GM21367 (cell line): Measurements from ENCODE around the gene NUP50.

Experiments
- ATAC-seq: cut with Tn5 transposase; IDR thresholded peaks from one replicate; pipeline ENCODE4 v1.9.1; 2021; ENCODE audit not compliant: unreplicated experiment

The NUP50 gene

DNA sequence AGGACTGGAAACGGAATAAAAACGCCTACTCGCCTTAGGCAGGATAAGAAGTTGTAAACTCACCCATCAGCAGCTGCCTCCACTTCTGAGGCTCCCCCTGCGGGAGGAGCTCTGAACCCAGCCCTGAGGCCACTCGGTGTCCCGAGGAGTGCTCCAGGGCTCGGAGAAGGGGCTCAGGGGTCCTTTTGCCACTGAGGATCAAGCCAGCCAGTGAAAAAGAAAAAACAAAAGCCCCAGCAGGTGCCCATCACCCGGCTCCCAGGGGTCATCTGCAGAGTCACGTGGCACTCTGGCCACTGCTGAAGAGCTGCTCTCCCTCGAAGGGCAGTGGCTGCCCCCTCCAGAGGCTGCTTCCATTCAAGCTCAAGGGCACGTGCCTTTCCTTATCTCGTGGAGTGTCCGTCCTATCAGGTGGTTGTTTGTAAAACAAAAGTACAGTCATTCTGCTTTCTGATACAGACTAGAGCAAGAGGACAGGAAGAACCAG is 29.0 kb downstream of the NUP50 start:
- ATAC-seq: no peak

DNA sequence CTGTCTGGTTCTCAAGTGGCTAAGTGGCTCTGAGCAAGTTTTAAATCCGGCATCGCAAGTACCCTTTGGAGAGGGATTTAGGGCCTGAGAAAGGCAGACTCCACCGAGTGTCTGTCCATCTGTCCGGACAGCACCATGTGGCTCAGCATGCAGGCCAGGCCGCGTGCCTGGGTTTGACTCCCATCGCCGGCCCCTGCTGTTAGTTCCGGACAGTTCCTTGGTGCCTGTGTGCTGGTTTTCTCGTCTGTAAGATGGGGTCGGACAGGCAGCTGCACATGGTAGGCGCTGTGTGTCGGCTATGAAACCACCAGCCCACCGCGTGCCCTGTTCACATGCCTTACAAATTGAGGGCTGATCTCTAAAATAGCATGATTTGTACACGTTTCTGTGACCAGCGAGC is 31.0 kb downstream of the NUP50 start:
- ATAC-seq: no peak

DNA sequence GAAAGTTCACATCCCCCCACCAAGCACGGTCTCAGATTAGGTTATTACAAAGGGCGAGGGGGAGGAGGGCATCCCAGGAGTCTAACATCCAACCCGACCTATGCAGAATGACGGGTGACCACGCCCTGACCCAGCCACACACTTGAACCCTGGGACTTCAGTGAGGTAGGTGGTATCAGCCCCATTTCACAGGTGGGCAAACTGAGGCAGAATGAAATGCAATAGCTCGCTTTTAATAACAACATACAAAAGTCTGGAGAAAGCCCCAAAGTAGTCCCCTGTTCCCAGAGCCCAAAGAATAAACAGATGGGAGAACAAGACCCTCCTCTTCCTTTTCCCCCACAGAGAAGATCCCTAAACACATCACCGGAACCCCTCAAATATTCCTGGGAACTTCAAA is 31.9 kb downstream of the NUP50 start:
- no peak for ATAC-seq

DNA sequence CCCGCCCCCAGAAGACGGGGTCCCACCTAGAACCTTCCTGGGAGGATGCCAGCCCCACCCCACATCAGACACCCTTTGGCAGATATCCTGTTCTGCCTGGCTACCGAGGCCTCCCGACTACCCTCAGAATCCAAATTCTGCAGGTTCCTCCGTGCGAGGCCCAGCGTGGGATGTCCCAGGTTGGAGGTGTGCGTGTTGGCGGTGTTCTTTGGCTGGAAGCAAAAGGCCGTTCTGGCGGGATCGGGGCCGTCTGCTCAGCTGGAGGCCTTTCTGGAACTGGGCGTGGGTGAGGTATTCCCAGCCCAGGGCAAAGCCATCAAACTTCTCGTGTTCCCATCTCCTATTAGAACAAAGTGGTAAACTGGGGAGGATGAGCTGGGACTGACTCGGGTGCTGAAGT is 32.6 kb downstream of the NUP50 start:
- no peak for ATAC-seq

DNA sequence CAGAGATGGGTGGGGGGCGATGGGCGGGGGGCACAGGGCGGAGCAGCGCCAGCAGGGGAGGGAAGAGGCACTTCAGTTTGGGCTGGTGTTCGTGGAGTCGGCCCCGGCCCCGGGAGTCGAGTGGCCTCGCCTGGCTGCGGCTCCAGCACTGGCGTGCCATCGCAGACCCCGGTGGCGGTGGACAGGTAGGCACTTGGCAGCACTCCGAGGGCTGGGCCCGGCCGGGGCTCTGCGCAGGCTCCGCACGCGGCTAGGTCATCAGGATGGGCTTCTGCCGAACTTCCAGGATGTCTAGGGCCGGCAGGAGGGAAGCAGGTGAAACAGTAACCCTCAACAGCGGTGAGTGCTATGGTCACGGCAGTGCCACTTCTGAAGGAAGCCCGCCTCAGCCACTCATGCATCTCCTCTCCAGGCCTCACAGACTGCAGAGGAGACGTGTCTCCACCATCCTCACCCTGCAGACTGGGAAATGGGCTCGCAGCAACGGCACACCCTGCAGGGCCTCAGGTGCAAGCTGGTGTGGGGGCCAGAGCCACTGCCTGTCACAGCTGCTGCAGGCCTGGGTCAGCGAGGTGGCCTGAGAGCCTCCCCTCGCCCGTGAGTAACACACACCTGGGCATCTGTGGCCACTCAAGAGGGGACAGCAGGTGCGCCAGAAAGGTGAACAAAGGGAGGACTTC is 33.3 kb downstream of the NUP50 start:
- ATAC-seq: no peak

DNA sequence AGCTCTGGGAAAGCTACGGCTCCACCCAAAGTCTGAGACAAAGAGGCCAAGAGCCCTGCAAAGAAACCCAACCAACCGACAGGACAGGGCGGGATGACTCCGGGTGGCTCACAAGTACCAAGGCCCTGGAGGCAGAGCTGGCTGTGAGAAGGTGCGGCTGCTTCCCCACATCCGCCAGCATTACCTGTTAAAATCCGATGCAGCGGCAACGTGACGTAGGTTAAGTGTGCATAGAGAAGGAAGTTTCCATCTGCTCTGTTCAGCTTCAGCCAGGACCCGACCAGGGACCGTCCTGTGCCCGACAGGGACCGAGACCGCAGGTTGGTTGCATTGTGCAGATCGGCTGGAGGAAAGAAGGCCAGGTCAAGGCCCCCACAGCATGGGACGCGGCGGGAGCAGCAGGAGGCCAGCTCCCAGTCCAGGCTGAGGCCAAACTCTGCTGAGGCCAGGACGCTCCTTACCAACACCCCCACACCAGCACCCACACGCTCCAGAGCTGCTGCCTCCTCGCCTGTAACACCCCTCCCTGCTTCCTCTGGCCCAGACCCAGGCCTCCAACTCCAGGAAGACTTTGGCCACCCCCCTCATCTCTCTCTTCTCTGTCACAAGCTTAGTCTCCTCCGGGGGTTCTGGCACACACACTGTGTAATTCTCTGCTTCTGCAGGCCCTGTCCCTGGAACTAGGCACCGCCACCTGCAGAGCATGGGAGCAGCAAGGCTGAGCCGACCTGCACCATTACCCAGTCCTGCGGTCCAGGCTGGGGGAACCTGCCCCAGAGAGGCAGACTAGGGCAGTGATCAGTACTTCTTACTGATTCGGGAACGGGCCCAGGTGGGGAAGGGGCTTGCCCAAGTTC is 34.1 kb downstream of the NUP50 start:
- no peak for ATAC-seq

DNA sequence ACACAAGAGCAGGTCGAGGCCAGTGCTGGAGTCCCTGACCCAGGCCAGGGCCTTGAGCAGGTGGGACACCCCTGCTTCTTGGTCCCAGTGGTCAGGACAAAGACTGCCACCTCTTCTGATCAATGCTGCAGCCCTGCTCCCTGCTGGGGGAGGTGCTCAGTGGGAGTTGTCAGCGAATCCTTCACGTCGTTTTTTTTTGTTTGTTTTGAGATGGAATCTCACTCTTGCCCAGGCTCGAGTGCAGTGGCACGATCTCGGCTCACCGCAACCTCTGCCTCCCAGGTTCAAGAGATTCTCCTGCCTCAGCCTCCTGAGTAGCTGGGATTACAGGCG is 34.7 kb downstream of the NUP50 start:
- no peak for ATAC-seq

DNA sequence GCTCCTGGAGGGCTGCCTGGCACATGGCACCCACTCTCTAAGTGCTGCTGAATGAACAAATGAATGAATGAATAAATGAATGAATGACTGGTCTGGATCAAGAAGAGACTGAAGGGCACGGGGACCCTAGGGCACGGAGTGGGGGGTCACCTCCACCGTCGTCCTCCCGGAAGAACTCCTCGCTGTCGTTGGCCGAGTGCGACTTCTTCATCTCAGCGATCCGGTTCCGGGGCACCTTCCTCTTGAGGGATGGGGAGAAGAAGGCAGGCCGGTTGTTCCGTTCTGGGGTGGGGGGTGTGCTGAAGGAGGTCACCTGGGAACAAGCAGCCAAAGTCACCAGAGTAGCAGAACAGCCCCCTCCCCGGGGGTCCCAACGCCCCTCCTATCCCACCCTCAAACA is 36.0 kb downstream of the NUP50 start:
- no peak for ATAC-seq

DNA sequence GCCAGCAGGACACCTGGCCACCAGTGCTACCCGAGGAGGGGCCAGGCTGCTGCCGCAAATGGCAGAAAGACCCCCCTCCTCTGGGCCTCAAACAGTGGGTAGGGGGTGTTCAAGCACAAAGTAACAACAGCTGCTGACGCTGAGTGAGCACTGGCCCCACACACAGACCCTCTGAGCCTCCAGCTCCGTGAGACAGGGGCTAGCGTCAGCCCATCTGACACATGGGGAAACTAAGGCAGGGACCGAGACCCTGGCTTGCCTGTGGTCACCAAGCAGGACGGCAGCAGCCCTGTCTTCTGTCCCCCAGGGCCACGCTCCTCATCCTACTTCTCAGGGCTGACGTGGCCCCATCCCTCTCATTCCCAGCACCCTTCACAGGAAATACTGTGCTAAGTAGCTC is 36.5 kb downstream of the NUP50 start:
- no peak for ATAC-seq

DNA sequence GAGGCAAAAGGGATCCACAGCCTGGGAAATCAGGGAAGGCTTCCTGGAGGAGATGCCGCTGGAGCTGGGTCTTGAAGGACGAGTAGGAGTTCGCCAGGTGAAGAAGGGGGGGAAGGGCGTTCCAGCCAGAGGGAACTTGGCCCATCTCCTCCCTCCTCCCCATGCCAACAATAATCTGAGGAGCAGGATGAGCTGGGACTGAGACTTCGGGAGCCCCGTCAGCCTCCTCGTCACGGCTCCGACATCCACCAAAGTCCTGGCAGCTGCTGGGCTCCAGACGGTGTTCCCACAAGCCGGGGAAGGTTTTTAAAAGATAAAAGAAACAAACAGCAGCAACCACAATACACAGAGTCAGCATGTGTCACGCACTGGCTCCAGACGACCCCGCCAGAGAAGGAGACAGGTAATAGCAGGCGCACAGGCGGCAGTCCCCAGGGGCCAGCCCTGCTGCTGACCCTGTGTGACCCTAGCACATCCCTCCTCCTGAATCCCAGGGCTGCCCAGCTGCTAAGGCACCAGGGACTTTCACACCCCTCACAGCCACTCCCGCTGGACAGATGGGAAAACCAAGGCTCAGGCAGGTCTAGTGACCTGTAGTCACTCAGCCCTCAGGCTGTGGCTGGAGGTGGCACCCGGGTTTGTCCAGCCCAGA is 37.3 kb downstream of the NUP50 start:
- ATAC-seq: no peak

DNA sequence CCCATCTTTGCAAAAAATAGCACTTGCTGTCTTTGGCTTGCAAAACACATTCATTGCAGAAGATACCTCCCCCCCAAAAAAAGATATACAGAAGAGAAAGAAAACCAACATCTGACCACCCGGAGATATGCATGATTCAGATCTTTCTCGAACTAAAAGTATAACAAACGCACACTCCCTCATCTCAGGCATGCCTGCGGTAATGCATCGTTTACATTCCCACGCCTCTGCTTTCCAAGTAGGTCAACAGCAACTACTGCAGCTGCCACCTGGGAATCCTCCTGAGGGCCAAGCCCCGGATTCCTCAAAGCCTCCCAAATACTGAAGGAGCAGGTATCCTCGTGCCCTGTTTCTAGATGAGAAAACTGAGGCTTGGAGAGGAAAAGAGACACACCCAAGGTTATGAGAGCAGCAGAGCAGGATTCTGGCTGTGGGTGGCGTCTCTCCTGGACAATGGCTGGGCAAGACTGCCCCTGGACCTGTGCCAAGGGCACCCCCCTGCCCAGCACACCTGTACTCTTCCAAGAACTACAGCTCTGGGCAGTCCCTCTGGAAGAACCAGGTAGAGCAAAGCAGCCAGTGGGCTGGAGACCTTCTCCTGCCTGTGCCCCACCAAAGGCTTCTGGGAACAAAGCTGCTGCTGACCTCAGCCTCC is 38.1 kb downstream of the NUP50 start:
- ATAC-seq: no peak

DNA sequence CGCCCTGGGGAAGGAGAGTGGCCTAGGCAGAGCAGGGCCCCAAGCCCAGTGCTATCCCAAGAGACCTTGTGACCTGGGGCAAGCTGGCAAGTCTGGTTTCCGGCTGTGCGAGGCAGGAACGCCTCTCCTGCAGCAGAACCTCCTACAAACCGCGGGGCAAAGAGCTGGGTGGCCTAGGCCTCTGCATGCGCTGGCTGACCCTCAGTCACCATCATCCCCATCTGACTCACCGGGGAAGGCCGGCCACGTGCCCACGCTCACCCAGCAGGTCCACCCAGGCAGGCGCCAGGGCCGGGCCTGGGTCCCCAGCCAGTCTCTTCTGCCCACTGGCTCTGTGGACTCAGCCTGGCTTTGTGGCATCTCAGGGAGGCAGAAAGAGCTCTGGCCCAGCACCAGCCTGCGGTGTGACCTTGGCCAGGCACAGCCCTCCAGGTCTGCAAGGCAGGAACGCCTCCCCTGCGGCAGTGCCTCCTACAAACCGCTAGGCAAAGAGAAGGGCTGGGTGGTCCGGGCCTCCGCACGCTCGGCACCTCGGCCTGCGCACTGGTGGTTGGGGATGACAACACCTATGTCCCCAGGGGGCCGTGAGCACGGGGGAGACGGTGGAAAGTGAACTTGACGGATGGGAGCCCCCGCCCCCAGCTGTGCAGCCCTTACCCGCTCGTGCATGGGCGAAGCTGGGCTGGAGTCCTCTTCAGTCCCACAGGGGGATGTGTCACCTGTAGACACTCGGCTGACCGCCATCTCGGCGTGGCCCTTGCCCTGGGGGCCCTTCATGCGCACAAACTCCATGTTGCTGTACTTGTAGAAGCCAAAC is 38.8 kb downstream of the NUP50 start:
- no peak for ATAC-seq

DNA sequence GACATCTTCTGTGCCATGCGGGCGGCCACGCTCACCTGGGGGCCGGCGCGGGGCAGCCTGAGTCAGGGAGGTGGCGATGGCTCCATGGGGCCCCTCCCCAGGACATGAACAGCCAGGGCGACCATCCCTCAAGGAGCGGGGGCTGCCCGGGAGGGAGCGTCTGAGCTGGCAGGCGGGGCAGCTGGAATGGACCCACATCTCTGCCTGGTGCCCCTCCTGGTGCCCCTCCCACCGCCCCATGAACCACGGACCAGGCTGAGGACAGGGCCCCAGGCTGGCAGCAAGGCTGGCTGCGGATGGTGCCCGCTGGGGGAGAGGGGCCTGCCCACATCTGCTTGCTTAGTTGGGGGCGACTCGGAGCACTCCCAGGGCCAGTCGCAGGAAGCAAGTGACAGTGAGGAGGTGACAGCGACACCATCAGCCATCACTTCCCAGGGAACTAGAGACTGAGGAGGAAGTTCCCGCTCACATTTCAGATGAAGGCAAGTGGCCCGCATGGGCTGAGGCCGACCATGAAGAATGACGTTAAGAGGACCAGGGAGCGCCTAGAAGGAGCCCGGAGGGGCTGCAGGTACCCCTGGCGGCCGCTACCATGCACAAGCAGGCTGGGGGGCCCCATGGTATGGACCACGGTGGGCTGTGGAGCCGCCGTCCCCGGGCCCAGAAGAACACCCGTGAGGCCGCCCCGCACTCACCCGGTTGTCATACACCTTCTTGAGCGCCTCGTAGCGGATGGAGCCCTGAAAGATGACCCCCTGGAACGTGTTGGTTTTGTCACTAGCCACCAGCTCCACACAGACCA is 39.6 kb downstream of the NUP50 start:
- no peak for ATAC-seq

DNA sequence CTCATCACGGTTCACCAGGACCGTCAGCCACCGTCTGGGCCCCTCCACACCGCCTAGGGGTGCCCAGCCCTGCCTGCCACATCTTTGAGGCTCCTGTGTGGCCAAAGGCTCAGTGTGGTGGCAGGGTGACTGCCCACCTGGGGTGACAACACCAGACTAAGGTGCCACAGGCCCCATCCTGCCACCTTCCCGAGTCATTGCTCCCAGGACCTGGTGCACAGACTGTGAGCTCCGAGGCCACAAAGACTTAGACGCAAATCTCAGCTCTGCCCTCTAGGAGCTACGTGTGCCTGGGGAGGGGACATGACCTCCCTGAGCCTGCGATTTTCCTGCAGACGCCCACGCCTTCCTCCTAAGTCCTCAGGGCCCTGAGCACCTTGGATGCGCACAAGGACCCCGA is 40.5 kb downstream of the NUP50 start:
- no peak for ATAC-seq

DNA sequence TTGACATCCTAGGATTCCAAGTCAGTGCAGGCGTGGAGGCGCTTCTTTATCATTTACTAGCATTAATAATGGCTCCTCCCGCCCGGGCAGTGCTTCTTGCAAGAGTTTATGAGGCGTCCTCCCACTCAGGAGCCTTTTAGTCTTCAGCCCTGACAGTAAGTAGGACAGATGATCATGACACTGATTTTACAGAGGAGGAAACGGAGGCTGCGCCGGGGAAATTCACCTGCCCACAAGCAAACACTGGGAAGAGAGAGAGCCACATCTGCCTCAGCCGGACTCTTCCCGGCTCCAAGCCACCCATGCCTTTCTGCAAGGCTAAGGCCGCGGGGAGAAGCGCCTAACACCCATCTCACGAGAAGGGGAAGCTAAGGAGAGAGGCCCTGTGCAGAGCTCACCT is 41.1 kb downstream of the NUP50 start:
- ATAC-seq: no peak

DNA sequence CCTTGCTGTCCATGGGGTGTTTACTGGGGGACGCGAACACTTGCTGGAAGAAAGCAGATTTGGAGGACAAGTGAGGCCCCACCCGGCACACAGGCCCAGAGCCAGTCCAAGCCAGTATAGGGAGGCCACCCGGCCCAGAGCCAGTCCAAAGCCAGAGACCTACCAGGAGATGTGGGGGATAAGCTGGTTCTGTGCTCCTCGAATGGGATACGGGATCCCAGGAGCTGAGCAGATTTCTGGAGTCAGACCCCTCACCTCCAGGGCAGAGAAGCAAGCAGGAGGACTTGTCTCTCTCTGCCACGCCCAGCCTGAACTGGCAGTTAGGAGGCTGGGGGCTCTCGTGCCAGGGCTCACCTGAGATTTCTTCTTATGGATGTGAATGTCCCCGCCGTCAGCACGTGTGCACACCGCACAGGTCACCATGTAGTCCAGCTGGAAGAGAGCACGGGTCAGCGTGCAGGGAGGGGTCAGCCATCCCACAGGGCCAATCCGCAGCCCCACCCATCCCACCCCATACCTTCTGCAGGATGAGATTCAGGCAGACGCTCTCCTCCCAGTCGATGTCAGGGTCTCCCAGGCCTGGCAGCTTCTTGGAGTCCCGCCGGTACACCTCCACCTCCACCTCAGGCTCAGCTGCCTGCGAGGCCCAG is 41.7 kb downstream of the NUP50 start:
- ATAC-seq: no peak

DNA sequence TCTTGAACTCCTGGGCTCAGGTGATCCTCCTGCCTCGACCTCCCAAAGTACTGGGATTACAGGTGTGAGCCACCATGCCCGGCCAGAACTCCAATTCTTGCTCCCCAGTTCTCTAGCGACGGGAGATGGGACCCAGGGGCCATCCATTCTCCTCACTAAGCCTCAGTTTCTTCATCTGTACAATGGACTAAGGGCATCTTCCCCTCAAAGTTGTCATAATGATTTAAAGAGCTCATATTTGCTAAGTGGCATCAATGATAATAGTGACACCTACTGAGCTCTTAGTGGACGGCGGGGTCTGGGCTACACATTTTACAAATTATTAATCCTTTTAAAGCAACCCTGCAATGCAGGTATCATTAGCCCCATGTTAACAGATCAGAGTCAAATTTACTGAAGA is 42.5 kb downstream of the NUP50 start:
- ATAC-seq: no peak

DNA sequence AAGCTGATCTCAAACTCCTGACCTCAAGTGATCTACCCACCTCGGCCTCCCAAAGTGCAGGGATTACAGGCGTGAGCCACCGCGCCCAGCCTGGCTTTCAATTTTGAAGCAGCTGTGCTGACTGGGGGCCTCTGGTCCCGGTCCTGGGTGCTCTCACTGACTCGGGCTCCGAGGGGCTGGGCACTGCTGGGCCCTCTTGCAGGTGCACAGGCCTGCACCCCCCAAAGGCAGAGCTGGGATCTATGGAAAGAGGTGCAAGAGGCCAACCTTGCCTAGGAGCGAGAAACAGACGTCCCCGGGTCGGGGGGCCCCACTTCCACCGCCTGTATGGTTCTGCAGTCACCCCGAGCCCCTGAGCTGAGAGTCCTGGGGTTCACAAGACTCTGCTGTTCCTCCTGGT is 43.8 kb downstream of the NUP50 start:
- no peak for ATAC-seq

DNA sequence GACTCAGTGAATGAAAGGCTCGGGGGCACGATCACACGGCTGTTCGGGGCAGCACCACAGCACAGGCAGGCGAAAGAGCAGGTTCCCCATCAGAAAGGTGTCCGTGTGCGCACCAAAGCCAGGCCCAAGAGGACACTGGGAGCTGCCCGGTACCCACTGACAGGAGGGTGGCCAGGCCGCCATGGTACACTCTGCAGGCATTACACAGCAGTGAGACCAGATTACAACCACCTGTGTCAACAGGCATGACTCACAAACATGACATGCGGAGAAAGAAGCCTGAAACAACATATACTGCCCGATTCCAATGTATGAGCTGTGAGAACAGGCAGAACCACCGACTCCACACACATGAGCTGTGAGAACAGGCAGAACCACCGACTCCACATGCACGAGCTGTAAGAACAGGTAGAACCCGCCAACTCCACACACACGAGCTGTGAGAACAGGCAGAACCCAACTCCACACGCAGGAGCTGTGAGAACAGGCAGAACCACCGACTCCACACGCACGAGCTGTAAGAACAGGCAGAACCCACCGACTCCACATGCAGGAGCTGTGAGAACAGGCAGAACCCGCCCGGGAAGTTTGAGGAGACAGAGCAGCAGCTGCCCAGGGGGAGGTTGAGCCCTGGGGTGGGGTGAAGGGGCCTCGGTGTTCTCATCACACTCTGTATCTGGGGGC is 44.4 kb downstream of the NUP50 start:
- ATAC-seq: no peak
